HK-2 (cell line): Measurements from ENCODE around the gene SLC19A2.
"Not testable (repeated sequence)": the region's sequence is repeated elsewhere in the genome, so short reads cannot be mapped to it uniquely, and the experiment has no call there.

Source experiments
- DNase-seq: peaks from one replicate; pipeline ENCODE4 v3.0.0-alpha.2; 2018; ENCODE audit not compliant: unreplicated experiment

The SLC19A2 gene

DNA sequence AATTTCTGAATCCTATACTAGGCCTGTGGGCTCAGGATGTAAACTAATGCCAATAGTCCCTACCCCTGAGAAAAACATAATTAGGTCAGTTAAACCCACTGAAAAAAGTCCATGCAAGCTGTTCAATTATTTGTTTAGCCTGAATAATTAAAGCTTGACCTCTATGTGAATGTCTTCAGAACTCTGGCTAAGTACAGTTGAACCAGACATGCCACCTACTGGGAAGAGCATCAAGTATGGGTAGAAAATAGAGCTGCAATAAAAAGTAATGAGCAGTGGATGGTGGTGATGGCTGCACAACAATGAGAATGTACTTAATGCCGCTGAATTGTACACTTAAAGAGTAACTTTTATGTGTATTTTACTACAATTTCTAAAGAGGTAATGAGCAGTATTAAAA is 23.6 kb upstream of the SLC19A2 start:
- DNase-seq = no peak

DNA sequence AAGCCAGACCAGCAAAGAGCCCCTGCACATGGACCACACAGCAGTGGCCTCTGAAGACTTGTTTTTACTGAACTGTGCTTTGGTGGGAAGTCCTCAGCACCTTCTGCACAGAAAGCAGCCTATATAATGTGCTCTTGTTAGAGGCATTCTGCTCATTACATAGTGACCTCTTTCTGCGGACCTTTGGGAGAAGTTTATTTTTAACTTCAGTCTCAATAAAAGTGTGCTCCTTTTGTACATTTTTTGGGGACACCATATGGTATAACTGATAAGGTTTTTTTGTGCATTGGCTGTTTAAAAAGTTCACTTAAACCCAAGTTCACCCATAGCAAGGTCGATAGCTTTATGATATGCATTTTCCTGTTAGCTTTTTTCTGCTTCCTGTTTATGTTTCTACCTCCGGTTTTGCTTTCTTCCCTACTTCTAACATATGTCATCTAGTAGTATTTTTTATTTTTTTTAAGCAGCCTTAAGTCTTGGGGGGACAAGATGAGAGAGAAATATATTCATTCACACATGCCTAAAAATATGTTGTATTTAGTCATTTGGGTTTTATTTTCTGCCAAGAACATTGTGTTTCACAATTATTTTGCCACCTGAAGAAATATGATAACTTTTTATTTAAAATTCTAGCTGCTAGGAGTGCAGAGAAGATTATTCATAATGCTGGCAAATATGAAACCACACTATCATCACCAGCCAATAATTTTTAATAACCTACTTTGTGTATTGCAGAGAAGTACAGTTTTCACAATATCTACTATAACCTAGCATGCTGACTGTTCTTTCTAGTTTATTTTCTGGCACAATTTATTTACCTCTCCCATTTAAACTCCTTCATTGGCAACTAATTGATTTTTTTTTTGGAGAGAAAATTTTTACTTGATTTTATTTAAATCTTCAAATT is 22.9 kb upstream of the SLC19A2 start:
- no peak for DNase-seq

- DNase-seq = no peak
Measured at GRCh38 chr1:169507413-169507812, 21.7 kb upstream of the SLC19A2 start.

GRCh38 chr1:169503601-169504000 is 17.9 kb upstream of the SLC19A2 start:
- not testable (repeated sequence) for DNase-seq

GRCh38 chr1:169499807-169500206 is 14.1 kb upstream of the SLC19A2 start:
- no peak for DNase-seq

DNA sequence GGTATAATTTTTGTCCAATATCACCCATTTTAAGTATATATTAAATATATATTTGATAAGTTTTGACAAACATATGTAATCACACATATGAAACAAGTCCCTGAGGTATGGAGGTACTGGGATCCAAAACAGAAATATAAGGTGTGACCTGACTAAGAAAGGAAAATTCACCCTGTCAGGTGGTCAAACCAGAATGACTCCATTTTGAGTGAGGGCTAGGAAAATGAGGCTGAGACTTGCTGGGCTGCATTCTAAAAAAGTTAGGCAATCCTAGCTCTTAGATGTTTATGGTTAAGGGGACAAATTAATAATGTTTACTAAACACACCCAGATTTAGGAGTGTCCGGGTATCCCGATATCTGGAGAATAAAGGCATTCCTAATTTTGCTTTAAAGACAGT is 11.6 kb upstream of the SLC19A2 start:
- no peak for DNase-seq

- no peak for DNase-seq
Measured at GRCh38 chr1:169495916-169496315, 10.2 kb upstream of the SLC19A2 start.

DNA sequence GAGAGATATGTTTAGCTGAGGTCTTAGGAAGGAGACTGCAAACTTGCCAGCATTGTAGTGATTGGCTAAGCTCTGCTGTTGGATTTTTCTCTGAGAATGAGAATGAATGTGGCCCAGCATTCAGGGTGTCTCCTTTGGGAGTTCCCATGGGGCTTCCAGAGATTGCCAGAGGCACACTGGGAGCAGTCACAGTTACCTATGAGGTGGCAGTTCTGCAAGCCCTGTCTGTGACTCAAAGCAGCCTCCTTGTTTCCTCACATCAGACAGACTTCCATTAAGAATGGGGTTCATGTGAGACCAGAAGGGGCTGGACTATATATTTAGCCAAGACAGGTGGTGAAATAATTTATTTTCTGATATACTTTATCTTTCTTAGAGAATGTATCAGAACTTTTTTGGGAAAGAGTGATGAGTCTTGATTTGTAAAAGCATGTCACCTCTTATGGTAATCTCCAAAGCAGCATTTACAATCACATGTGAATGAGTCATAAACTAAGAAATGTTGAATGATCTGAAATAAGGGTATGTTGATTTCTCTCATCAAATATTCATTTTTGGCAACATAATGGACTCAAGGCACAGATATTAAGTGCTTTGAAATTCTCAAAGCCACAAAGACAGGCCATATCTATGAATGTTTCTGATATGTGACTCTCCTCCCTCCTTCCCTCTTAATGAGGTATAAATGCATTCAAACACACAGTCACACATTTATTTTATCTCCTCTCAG is 9.5 kb upstream of the SLC19A2 start:
- DNase-seq = no peak

DNA sequence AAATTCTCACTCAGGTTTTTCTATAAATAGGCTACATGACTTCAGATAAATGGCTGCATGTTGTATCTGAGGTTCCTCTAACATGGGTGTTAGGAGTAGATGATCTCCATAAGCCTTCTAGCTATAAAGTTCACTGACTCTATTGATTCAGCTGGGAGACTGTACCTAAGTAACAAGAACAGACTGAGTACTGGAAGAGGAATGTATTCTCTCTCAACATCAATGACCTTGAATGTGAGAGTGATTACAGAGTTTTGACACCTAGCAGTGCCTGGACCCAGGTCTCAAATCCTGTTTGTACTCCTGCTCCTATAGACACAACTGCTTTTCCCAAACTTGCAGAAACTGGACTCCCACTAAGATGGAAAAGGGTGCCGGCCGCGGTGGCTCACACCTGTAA is 8.6 kb upstream of the SLC19A2 start:
- no peak for DNase-seq

- DNase-seq = no peak
Measured at GRCh38 chr1:169493251-169493650, 7.5 kb upstream of the SLC19A2 start.

DNA sequence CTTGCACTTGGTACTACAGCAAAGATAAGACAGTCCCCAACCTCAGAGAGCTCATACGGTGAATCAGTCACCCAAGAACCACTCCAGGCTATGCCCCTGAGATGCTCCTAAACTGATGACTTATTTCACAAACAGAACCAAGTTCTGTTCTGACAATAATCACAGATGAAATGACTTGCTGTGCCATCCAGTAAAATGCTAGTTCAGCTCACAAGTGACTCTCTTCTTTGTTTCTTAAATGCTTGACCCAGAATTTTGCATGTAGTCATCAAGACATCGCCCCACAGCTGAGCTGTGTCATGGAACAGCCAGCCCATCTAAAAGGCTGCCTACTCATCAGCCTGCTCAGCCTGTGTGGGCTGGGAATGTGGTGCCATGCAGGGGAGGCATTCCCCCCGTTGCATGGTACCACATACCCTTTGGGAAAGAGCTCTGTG is 6.1 kb upstream of the SLC19A2 start:
- peak; percentile 38 for DNase-seq

- DNase-seq = no peak
Measured at GRCh38 chr1:169488157-169488556, 2.4 kb upstream of the SLC19A2 start.

GRCh38 chr1:169487561-169487960 is 1.8 kb upstream of the SLC19A2 start:
- DNase-seq = no peak

DNA sequence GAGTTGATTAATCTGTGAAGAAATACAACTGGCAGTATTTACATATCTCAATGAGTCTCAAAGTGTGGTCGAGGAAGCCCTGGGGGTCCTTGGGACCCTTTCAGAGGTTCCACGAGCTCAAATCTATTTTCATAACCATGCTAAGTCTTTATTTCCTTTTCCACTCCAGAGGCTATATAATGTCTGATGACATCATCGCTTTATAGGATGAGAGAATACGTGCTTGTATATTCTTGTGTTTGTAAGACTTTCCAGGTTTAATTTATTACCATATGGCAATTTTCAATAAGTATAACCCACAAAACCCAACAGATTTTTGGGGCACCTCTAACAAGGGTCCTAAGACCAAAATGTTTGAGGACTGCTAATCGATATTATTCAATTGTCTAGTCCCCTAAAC is 1.4 kb upstream of the SLC19A2 start:
- DNase-seq = no peak

- DNase-seq = no peak
Measured at GRCh38 chr1:169486281-169487051, 722 bp upstream of the SLC19A2 start.

- DNase-seq = peak; percentile 51
Measured at GRCh38 chr1:169484683-169485430, 887 bp downstream of the SLC19A2 start.

DNA sequence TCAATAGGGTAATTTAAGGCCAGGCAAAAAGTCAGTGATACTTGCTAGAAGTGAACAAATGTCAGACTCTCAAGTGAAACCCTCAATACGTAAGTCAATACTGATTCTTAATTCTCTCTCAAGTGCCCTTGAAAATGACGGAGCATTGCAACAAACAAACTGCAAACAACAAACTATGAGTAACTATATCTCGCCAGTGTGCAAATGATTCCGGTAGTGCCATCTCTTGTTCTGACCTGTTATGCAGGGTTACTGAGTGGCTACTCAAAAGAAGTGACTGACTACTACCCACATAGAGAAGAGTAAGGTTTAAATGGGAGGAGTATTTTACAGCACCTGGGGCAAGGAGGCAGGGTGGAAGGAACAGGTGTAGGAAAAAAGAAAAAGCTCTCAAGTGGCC is 1.6 kb downstream of the SLC19A2 start:
- no peak for DNase-seq

DNA sequence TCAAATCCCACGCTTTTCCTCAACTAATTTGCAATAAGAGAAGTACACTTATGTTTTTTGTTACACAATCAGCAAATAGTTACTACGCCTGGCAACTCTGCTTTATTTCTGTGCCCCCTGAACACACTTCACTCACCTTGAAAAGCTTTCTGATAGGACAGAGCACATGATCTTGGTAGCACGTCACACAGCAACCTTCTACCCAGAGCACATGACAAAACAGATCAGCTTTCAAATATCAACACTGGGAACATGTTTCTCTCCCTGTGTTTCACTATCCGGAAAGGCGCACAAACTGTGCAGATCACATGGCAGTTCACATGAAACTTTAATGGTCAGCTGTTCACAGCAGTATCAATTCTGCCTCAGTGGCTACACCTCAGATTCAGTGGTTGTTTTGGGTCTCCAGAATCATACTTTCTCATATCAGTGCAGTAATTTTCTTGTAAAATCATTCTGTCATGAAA is 2.2 kb downstream of the SLC19A2 start:
- DNase-seq = no peak

DNA sequence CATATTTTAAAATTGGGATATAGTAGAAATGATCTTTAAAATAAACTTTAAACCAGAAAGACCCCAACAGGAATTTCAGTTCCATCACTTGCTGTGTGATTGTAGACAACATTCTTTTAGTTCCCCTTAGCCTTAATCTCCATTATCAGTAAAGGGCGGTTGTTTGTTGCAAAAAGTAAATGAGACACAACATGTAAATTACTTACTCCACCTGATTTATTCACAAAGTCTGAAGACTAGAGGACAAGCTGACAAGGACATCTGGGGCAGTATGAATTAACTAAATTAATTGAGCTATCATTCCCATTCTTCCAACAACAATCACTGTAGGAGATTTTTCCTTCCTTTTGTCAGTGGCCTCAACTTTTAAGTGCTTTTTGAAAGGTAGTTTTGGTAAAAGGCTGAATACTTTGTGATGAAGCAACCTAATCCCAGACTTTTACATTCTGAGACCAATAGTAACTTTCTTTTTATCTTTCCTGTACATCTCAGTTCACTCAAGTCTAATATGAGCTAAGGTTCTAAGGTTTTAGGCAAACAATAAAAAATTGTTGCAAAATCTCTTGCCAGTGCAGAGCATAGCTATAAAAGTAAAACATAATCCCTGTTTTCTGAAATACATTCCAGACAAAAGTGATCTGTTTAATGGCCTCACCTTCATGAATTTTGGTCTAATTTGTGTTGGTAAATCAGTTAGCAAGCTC is 6.2 kb downstream of the SLC19A2 start:
- no peak for DNase-seq

GRCh38 chr1:169478094-169478672 is 7.6 kb downstream of the SLC19A2 start:
- no peak for DNase-seq
